GM20431 (cell line): ENCODE data around the gene LPAR1.

Experiments used
- in situ Hi-C: fragments of 300-500 bp; cut with MseI, MboI; formaldehyde crosslinking; loops from one replicate; pipeline ENCODE4 v1.15.0; 2020; ENCODE audit warnings: low sequenced_read_pairs; ENCODE audit not compliant: unreplicated experiment

The LPAR1 gene, protein sequence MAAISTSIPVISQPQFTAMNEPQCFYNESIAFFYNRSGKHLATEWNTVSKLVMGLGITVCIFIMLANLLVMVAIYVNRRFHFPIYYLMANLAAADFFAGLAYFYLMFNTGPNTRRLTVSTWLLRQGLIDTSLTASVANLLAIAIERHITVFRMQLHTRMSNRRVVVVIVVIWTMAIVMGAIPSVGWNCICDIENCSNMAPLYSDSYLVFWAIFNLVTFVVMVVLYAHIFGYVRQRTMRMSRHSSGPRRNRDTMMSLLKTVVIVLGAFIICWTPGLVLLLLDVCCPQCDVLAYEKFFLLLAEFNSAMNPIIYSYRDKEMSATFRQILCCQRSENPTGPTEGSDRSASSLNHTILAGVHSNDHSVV

GRCh38 chr9:111038331-111039230 lies at the start of gene LPAR1:
TSS of gene LPAR1 (minus strand) at chr9:111038470. CDS start at chr9:110972117, 66,353 bp downstream.
- in situ Hi-C loops, result loop anchor here (25.0 kb wide), 1 partner anchor 249 kb away; no protein-coding TSS in a partner anchor

DNA sequence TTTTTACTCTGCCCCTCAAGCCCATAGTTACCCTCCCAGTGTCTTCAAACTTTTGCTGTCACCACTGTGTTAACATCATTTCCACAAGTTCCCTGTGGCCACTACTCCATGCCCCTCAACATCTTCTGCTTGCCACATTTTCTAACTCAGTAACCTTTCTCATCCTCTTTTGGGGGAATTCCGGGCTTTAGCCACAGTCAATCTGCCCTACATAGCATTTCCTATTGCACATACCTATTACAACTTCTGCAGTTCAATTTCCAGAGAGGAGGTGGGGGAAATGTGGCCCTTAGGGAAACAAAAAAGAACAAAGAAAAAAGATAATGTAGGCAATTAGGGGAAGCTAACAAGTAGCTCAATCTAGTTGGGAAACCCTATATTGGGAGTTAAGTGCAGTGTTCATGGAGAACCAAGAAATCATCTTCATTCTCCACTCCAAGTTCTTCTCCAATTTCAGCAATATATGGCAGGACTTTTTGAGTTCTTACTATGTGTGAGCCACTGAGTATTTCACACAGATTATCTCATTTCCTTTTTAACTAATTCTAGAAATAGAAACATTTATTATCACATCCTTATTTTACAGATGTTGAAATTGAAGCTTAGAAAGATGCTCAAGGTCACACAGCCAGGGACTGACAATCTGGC lies 40.2 kb upstream of the LPAR1 start:
- in situ Hi-C loops, result no loop called here

DNA sequence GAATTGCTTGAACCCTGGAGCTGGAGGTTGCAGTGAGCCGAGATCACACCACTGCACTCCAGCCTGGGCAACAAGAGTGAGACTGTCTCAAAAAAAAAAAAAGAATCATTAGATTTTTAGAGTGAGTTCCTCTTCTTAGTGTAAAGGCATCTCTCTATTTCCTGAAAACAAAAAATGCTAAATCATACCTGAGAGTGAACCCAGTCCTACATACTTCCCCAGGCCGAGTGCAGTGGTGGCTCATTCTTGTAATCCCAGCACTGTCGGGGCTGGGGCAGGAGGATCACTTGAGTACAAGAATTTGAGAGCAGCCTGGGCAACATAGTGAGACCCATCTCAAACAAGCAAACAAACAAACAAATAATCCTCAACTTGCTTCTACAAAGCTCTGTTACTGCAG lies 38.2 kb upstream of the LPAR1 start:
- in situ Hi-C loops, result no loop called here

- in situ Hi-C loops, result no loop called here
These were observed 37.8 kb upstream of the LPAR1 start for GRCh38 chr9:111076042-111076441.

GRCh38 chr9:111074395-111074794 lies 36.1 kb upstream of the LPAR1 start:
- in situ Hi-C loops, result no loop called here

DNA sequence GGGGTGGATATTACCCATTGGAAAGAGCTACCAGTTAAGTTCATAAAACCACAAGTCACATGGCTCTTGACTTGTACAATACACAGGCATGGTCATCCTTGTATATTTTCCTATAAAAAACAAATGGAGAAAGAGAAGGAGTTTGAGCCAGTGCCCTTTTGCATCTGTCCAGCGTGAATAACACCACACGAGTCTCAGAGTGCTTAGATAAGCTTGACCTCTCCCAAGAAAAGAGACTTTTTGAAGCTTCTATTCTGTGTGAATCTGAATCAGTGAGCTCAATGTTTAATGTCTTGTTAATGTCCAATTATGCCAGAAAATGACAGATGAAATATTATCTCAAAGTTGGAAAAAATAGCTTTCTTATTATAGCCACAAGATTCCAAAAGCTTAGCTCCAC lies 30.9 kb upstream of the LPAR1 start:
- in situ Hi-C loops, result no loop called here

DNA sequence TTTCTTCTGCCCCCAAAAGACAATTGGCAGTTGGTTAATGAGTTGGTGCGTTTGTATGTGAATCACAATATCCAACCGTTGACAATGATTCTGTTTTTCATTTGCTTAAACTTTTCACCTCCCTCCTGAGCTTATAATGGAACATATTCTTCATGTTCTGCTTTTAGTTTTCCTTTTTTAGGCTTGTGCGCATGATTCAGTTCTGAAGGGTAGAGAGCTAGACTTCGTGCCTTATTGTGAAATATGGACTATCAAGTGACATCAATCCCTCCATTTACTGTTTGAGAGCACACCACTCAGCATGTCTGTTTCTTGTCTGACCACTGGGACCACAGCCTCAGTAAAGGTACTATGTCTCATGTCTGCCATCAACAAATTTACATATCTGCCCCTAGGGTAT lies 30.5 kb upstream of the LPAR1 start:
- in situ Hi-C loops, result no loop called here

DNA sequence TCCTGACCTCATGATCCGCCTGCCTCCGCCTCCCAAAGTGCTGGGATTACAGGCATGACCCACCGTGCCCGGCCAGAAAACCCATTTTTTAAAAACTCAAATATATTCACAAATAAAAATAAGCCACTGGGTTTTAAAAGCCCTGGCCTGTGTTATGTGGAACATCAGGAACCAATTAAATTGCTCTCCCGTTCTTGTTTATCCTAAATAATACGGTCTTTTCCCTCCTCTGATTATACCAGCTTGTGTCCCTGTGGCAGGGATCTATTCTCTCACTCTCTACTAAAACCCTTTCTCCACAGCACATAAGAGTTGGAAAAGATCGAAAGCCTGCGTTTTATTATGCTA lies 30.1 kb upstream of the LPAR1 start:
- in situ Hi-C loops, result no loop called here

GRCh38 chr9:111066468-111066867 lies 28.2 kb upstream of the LPAR1 start:
- in situ Hi-C loops, result no loop called here

- in situ Hi-C loops, result no loop called here
These were observed 27.1 kb upstream of the LPAR1 start for GRCh38 chr9:111065414-111065813.

DNA sequence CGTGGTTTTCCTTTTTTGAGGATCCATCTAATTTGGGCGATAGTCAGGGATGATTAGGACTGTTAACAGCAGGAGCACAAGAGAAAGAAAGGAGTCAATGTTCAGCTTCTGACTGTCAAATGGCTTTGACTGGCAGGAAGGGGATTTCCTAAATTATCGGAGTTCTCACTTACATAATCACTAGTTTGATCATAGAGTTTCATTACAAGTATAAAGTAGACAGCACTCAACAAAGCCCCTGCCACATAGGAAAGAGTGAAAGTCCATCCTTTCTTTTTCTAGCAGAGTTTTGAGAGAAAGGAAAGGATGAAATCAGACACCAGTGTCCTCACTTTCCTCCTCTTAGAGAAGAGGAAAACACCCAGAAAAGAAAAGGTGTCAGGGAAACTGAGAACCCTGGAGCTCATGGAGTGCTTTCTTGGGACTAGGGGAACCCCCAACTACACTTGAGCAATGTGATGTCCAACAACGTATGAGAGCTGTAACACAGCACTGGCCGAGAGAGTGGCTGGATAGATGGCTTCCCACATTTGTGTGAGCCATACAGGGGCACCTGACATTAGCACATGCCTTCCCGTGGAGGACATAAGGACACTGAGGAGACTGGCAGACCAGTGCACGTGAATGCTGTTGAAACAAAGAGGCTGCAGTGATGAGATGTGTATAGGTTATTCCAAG lies 26.0 kb upstream of the LPAR1 start:
- in situ Hi-C loops, result no loop called here

- in situ Hi-C loops, result no loop called here
These were observed 25.1 kb upstream of the LPAR1 start for GRCh38 chr9:111063332-111063731.

GRCh38 chr9:111058166-111058565 lies 19.9 kb upstream of the LPAR1 start:
- in situ Hi-C loops, result no loop called here

DNA sequence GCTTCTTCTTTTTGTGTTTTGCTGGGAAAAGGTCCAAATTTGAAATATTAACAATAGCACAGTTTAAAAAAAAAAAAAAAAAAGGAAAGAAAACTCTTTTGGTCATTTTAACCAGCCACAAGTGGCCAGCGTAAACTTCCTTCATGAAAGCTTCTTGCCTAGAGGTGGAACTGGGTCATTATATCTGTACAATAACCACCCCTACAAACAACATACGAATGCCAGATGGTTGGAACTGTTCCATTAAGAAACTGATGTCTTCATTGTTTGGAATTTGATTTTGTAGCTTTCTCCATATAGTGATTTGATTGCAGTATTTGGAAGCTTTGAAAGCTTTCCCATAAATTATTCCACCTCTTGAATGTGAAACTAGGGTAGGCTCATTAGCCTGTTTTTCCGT lies 18.3 kb upstream of the LPAR1 start:
- in situ Hi-C loops, result no loop called here

DNA sequence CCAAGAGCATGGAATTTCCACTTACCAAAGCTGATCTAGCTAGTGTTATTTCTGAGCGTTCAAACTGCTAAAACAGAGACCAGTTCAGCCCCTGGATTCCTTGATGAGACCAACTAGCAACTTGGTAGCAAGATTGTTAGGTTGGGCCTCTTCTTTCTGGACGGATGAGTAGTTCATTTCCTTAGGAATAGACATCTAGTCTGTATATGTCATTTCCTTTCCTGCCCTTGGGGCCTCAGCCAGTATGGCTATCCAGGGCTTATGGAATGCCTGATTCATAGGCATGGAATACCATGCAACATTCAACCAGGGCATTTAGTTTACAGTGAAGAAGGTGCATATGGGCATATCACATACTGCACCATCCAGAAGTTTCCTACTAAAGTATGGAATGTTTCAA lies 14.5 kb upstream of the LPAR1 start:
- in situ Hi-C loops, result no loop called here

DNA sequence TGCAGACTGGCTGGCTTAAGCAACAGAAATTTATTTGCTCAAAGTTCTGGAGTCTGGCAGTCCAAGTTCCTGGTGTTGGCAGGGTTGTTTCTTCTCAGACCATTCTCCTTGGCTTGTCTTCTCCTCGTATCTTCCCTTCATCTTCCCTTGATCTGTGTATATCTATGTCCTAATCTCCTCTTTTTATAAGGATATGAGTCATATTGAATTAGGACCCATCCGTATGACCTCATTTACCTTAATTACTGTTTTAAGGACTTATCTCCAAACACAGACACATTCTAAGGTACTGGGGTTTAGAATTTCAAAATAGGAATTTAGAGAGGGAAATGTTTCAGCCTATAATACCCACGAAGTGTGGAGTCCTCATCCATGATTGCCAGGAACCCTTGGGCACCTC lies 13.1 kb upstream of the LPAR1 start:
- in situ Hi-C loops, result no loop called here

- in situ Hi-C loops, result no loop called here
These were observed 12.5 kb upstream of the LPAR1 start for GRCh38 chr9:111050819-111051218.

- in situ Hi-C loops, result loop anchor here (25.0 kb wide), 1 partner anchor 240 kb away; no protein-coding TSS in a partner anchor
These were observed 9.0 kb upstream of the LPAR1 start for GRCh38 chr9:111047287-111047686.

DNA sequence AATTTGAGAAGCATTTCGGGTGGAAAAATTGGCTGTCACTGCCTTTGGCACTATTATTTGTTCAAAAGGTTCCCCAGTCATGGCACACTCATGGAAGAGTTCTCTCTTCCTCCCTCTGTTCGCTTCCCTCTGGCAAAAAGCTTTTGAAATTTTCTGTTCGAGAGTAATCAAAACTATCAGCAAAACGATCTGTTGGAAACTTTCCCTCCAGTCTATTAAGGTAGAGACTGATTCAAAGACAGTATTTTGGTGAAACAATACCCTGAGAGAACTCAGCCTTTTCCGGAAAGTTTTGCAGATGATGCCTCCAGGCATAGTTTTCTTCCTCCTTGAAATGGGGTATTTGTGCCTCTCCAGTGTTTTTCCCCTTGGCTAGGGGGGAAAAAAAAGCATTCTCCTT lies 3.6 kb upstream of the LPAR1 start:
- in situ Hi-C loops, result loop anchor here (25.0 kb wide), 1 partner anchor 245 kb away; no protein-coding TSS in a partner anchor

DNA sequence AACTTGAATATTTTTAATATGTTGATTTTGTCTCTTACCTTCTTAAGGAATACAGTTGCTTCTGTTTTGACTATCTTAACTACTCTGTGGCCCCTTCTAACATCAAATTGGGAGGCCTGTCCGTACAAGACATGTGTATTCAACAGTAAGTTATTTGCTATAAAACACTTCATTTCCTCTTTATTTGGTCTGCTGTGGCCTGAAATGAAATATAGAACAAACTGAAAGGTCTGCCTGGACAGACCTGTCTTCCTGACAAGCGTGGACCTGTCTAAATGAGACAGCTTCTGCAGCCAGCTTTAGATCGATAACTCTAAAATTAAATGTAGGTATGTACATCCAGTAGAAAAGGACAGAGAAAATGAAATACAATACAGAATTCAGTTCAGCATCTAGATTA lies 2.2 kb upstream of the LPAR1 start:
- in situ Hi-C loops, result loop anchor here (25.0 kb wide), 1 partner anchor 247 kb away; no protein-coding TSS in a partner anchor
